ENCODE measurements around the gene TCF7L2.

The TCF7L2 gene

DNA sequence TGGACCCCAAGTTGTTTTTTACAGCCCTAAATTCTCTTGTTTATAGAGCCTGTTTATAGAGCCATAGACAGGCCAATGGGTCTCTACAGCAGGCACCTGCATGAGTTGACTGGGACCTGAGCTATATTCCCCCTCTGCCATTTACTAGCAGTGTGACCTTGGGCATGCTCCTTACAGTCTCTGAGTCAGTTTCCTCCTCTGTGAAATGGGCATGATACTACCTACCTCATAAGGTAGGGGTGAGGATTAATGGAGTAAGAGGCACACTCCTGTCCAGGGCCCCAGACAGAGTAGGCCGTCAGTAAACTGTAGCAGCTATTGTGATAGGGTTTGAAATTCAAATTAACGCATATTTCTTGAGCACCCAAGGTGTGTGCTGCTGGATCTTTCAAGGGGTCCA is 138.1 kb downstream of the TCF7L2 start:
- DNase-seq (ENCODE audit: low read depth): no peak
- H3K4me3 ChIP-seq (ENCODE audit: control insufficient read depth, low read depth, low read length): no peak overlapping the region
- TF ChIP-seq, protein P1, sequence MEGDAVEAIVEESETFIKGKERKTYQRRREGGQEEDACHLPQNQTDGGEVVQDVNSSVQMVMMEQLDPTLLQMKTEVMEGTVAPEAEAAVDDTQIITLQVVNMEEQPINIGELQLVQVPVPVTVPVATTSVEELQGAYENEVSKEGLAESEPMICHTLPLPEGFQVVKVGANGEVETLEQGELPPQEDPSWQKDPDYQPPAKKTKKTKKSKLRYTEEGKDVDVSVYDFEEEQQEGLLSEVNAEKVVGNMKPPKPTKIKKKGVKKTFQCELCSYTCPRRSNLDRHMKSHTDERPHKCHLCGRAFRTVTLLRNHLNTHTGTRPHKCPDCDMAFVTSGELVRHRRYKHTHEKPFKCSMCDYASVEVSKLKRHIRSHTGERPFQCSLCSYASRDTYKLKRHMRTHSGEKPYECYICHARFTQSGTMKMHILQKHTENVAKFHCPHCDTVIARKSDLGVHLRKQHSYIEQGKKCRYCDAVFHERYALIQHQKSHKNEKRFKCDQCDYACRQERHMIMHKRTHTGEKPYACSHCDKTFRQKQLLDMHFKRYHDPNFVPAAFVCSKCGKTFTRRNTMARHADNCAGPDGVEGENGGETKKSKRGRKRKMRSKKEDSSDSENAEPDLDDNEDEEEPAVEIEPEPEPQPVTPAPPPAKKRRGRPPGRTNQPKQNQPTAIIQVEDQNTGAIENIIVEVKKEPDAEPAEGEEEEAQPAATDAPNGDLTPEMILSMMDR (IDR thresholded peaks at IDR 0.05; ENCODE audit: control insufficient read depth, insufficient read depth, low read depth, low read length, missing control alignments): no peak

DNA sequence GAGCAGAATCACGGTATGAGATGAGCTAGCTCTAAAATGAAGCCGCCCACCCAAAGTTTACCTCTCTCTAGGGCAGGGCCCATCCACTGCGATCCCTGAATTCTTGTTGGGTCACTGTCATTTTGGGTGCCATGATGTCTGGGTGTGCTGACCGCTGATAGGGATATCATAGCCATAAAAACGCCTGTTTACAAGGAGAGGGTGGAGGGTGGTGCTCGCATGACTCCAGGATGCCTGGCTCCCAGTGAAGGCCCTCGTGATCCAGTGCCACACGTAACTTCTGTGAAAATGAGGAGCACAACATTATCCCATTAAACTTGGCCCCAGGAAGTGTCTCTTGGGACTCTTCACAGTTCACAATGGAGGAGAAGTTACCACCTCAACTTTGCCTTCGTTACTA is 139.5 kb downstream of the TCF7L2 start:
- TF ChIP-seq, protein P1 (IDR thresholded peaks at IDR 0.05; ENCODE audit: control insufficient read depth, insufficient read depth, low read depth, low read length, missing control alignments): no peak

GRCh38 chr10:113091920-113092319 is 141.9 kb downstream of the TCF7L2 start:
- no peak overlapping the region for H3K4me3 ChIP-seq (ENCODE audit: control insufficient read depth, low read depth, low read length)
- TF ChIP-seq, protein P1 (IDR thresholded peaks at IDR 0.05; ENCODE audit: control insufficient read depth, insufficient read depth, low read depth, low read length, missing control alignments): no peak
- DNase-seq (ENCODE audit: low read depth): no peak

More for the DNA sequence above, 139.5 kb downstream of the TCF7L2 start:
- no peak for DNase-seq (ENCODE audit: low read depth)
- no peak overlapping the region for H3K4me3 ChIP-seq (ENCODE audit: control insufficient read depth, low read depth, low read length)

- no peak overlapping the region for H3K4me3 ChIP-seq (ENCODE audit: control insufficient read depth, low read depth, low read length)
- DNase-seq (ENCODE audit: low read depth): no peak
- TF ChIP-seq, protein P1 (IDR thresholded peaks at IDR 0.05; ENCODE audit: control insufficient read depth, insufficient read depth, low read depth, low read length, missing control alignments): no peak
Measured at GRCh38 chr10:113093188-113094113, 143.4 kb downstream of the TCF7L2 start.

- no peak overlapping the region for H3K4me3 ChIP-seq (ENCODE audit: control insufficient read depth, low read depth, low read length)
- peak; percentile 38 for DNase-seq (ENCODE audit: low read depth)
- TF ChIP-seq, protein P1 (IDR thresholded peaks at IDR 0.05; ENCODE audit: control insufficient read depth, insufficient read depth, low read depth, low read length, missing control alignments): no peak
Measured at GRCh38 chr10:113094114-113094486, 144.1 kb downstream of the TCF7L2 start.

- no peak for DNase-seq (ENCODE audit: low read depth)
- TF ChIP-seq, protein P1 (IDR thresholded peaks at IDR 0.05; ENCODE audit: control insufficient read depth, insufficient read depth, low read depth, low read length, missing control alignments): no peak
- H3K4me3 ChIP-seq (ENCODE audit: control insufficient read depth, low read depth, low read length): no peak overlapping the region
Measured at GRCh38 chr10:113095419-113096127, 145.5 kb downstream of the TCF7L2 start.

Measured in AG09309 (cell line).